Esophagus squamous epithelium (tissue), 5 donors: ENCODE data around the gene CDO1. TPM values are rescaled to one million over a fixed set of nuclear protein-coding genes. Genes with fewer than 3 reads are reported as not detected.

Source experiments
- DNase-seq: peaks from one replicate; lab custom pipeline; 2025; lab: John Stamatoyannopoulos, UW
- H3K27ac ChIP-seq, 4 donors: fragments of 200-600 bp; sonication (generic); one replicate each; pipeline ENCODE4 v1.5.1; 2016 to 2019; ENCODE audit warnings: mild to moderate bottlenecking in 1 of 4
- H3K27me3 ChIP-seq, 4 donors: fragments of 200-600 bp; sonication (generic); 1 replicate in 3 of 4; 2 replicates in 1 of 4; pipeline versions ENCODE4 v1.5.1 to v1.6.0; 2017 to 2021; ENCODE audit warnings: antibody characterized with exemption in 1 of 4
- H3K36me3 ChIP-seq, 3 donors: fragments of 200-600 bp; sonication (generic); one replicate each; pipeline ENCODE4 v1.5.1; 2016 to 2019
- H3K4me1 ChIP-seq, 3 donors: fragments of 200-600 bp; sonication (generic); one replicate each; pipeline ENCODE4 v1.5.1; 2017 to 2019
- H3K4me3 ChIP-seq, 4 donors: fragments of 200-600 bp; sonication (generic); 1 replicate in 3 of 4; 2 replicates in 1 of 4; pipeline ENCODE4 v1.5.1; 2016 to 2019; ENCODE audit warnings: mild to moderate bottlenecking in 2 of 4, moderate library complexity in 1 of 4
- H3K9me3 ChIP-seq, 3 donors: fragments of 200-600 bp; sonication (generic); one replicate each; pipeline ENCODE4 v1.5.1; 2016 to 2019
- CTCF ChIP-seq, 6 experiments: fragments of 450-650 bp in 4 of 6; fragments of 200-600 bp in 2 of 6; sonication (generic) in 2 of 6; IDR thresholded peaks; one replicate each; pipeline ENCODE4 v1.5.1; 2016 to 2019; ENCODE audit warnings: antibody characterized with exemption in 6 of 6, mild to moderate bottlenecking in 4 of 6, moderate library complexity in 4 of 6
- POLR2A ChIP-seq, 4 donors: fragments of 450-650 bp; IDR thresholded peaks; one replicate each; pipeline ENCODE4 v1.6.1; 2017; ENCODE audit warnings: antibody characterized with exemption in 4 of 4, mild to moderate bottlenecking in 4 of 4, moderate library complexity in 3 of 4
- WGBS, 2 donors: methylation state at CpG; one replicate each; pipeline ENCODE4 v1.1.5; 2018; 5-methylcytosine and 5-hydroxymethylcytosine counted together
- intact Hi-C: fragments of 100-400 bp; cut with DNase I; formaldehyde crosslinking; loops from one replicate; pipeline ENCODE4 v1.15.0; 2022
- total RNA-seq, 4 donors: library from RNA; depleted of rRNA; stranded (reverse); fragments of >200 nt; gene quantifications; one replicate each; pipeline ENCODE4 v1.1.0, GENCODE V29; 2016
- donor health status: DM: yes; HTN: yes; CAD: no.

The CDO1 gene
- total RNA-seq, 4 donors from 2014 or later: 0.75 to 6.7 (median 5.7) TPM; not detected in 1

- TF ChIP-seq POLR2A (IDR thresholded peaks at IDR 0.05) (no peak), CTCF (IDR thresholded peaks at IDR 0.05) (peak in 2 of 6 experiments; percentile 11 to 13)
- intact Hi-C loops: no loop called here
- Histone ChIP-seq H3K27ac (peak overlapping the region; percentile 97 to 98 (median 98)), H3K27me3 (no peaks in the 10 kb centered on the region), H3K36me3 (peaks cover 0 to 9% (median 2%) of the 10 kb centered on the region in 3 donors), H3K9me3 (no peaks in the 10 kb centered on the region), H3K4me3 (peak overlapping the region; percentile 92 to 98 (median 93)), H3K4me1 (peaks cover 20 to 79% (median 41%) of the 10 kb centered on the region in 3 donors)
- 0 to 1% methylated on average over 17 to 61 of the region's 68 CpGs for WGBS, 2 donors
- no peak for DNase-seq
Observed at GRCh38 chr5:115842089-115842935, 25.9 kb upstream of the CDO1 start.

- TF ChIP-seq CTCF (IDR thresholded peaks at IDR 0.05): peak in 1 of 6 experiments; percentile 18
- peak in 3 of 4 donors; percentile 73 to 78 (median 78) for TF ChIP-seq POLR2A (IDR thresholded peaks at IDR 0.05)
- H3K27ac ChIP-seq: peak within 1 kb of the TSS; percentile 97 to 98 (median 98)
- intact Hi-C loops: no loop called here
- H3K36me3 ChIP-seq: peaks cover 0 to 17% (median 9%) of the 10 kb centered on the region in 3 donors
- H3K9me3 ChIP-seq: no peaks in the 10 kb centered on the region
- peak within 1 kb of the TSS; percentile 92 to 98 (median 93) for H3K4me3 ChIP-seq
- H3K4me1 ChIP-seq: peaks cover 20 to 72% (median 41%) of the 10 kb centered on the region in 3 donors
- 0 to 3% methylated on average over 5 to 36 of the region's 65 CpGs for WGBS, 2 donors
- H3K27me3 ChIP-seq: no peaks in the 10 kb centered on the region
- DNase-seq: peak; percentile 62
Observed at GRCh38 chr5:115841382-115842088, 25.1 kb upstream of the CDO1 start, which contains the start of the genes AP3S1 and ATG12. AP3S1 (plus strand) TSS chr5:115841935; CDS start chr5:115842038, 103 bp downstream. ATG12 (minus strand) TSS chr5:115841565; CDS start chr5:115841552, 13 bp downstream.

GRCh38 chr5:115840873-115841272, 24.4 kb upstream of the CDO1 start:
- TF ChIP-seq CTCF (IDR thresholded peaks at IDR 0.05): no peak
- no peak for TF ChIP-seq POLR2A (IDR thresholded peaks at IDR 0.05)
- Histone ChIP-seq H3K27me3 (no peaks in the 10 kb centered on the region), H3K4me1 (peaks cover 20 to 65% (median 41%) of the 10 kb centered on the region in 3 donors), H3K4me3 (peak overlapping the region; percentile 92 to 98 (median 93)), H3K27ac (peak overlapping the region; percentile 97 to 98 (median 98)), H3K36me3 (peaks cover 5 to 24% (median 9%) of the 10 kb centered on the region in 3 donors), H3K9me3 (no peaks in the 10 kb centered on the region)
- no peak for DNase-seq
- intact Hi-C loops: no loop called here
- 0% methylated on average over 5 of the region's 5 CpGs for WGBS, 2 donors

- peak; percentile 11 to 61 (median 42) for TF ChIP-seq CTCF (IDR thresholded peaks at IDR 0.05)
- no peak for TF ChIP-seq POLR2A (IDR thresholded peaks at IDR 0.05)
- H3K4me3 ChIP-seq: peak overlapping the region in 1 of 4 donors; percentile 92
- H3K36me3 ChIP-seq: peaks cover 5 to 42% (median 9%) of the 10 kb centered on the region in 3 donors
- WGBS, 2 donors: 34 to 42% methylated on average over 10 of the region's 10 CpGs
- no peaks in the 10 kb centered on the region for H3K9me3 ChIP-seq
- H3K27ac ChIP-seq: no peak overlapping the region
- intact Hi-C loops: no loop called here
- H3K27me3 ChIP-seq: no peaks in the 10 kb centered on the region
- H3K4me1 ChIP-seq: peaks cover 20 to 49% (median 29%) of the 10 kb centered on the region in 3 donors
- DNase-seq: no peak
Observed at GRCh38 chr5:115838885-115839518, 22.5 kb upstream of the CDO1 start.
